NOMO-1 treated with DMSO at 0.1 percent for 48 hours (cell line): ENCODE measurements around the gene CCR5.
"Not testable (repeated sequence)": the region's sequence is repeated elsewhere in the genome, so short reads cannot be mapped to it uniquely, and the experiment has no call there.

Experiments
- DNase-seq: peaks from one replicate; lab custom pipeline; 2025; ENCODE audit not compliant: unreplicated experiment; lab: John Stamatoyannopoulos, UW

CCR5 gene

GRCh38 chr3:46383211-46383950 is 12.6 kb downstream of the CCR5 start:
- peak; percentile 25 for DNase-seq

- peak; percentile 64 for DNase-seq
Observed at GRCh38 chr3:46383951-46384330, 13.2 kb downstream of the CCR5 start.

GRCh38 chr3:46386205-46386604 is 15.5 kb downstream of the CCR5 start:
- DNase-seq, result peak; percentile 78

GRCh38 chr3:46388847-46389246 is 18.1 kb downstream of the CCR5 start:
- not testable (repeated sequence) for DNase-seq

- no peak for DNase-seq
Observed at GRCh38 chr3:46389306-46389705, 18.6 kb downstream of the CCR5 start.

DNA sequence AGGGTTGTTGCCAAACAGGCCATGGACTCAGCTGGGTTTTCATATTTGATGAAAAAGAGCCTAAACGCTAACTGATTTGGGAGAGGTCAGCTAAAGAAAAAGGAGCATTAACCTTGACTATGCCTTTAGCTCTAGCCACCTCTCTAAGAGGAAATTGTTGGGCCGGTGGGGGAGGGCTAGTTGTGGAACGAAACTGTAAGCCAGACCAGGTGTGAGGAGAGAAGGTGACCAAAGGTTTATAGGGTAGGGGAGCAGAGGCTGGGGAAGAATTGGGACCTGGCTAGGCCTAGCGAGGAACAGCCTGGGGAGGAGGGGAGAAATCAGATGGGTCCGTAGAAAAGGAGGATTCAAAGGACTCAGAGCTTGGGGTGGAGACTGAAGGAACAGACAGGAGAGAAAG is 20.8 kb downstream of the CCR5 start:
- DNase-seq, result not testable (repeated sequence)

DNA sequence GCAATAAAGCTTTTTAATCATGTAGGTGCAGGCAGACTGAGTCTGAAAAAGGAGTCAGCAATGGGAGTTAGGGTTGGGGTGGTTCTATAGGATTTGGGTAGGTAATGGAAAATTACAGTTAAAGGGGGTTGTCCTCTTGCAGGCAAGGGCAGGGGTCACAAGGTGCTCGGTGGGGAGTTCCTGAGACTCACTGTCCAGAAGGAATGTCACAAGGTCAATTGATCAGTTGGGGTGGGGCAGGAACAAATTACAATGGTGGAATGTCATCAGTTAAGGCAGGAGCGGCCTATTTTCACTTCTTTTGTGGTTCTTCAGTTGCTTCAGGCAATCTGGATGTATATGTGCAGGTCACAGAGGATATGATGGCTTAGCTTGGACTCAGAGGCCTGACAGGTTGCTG is 22.3 kb downstream of the CCR5 start:
- no peak for DNase-seq

DNA sequence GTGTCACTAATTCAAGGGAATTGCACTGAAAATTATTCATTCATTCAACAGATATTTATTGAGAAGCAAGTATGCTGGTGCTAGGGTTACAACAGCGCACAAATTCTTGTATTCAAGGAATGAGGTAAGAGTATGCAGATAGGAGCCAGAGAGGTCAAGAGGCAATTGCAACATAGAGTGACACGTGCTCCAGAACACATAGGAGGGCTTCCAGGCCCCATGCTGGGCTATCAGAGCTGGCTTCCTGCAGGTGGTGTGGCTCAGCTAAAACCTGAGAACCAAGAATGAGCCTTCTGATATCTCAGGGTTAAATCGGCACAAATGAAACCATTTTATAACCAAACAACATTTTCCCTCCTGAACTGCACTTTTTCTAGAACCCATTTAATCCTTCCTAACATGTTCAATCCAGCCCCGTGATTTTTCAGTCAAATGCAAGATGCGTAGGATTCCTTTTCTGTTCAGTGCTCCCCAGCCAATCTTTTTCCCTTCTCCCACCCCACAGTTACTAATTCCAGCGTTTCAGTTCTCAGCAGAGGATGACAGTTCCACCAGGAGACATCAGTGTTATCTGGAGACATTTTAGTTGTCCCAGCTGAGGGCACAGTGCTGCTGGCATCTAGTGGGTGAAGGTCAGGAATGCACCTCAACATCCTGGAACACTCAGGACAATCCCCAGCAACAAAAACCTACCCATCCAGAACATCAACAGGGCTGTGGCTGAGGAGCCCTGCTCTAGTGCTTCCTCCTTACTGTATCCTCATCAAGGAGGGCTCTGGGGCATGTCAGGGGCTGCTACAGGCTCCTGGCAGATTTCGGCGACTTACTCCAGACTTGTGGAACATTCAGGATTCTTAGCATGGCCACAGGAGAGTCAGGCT is 23.0 kb downstream of the CCR5 start:
- peak; percentile 89 for DNase-seq

DNA sequence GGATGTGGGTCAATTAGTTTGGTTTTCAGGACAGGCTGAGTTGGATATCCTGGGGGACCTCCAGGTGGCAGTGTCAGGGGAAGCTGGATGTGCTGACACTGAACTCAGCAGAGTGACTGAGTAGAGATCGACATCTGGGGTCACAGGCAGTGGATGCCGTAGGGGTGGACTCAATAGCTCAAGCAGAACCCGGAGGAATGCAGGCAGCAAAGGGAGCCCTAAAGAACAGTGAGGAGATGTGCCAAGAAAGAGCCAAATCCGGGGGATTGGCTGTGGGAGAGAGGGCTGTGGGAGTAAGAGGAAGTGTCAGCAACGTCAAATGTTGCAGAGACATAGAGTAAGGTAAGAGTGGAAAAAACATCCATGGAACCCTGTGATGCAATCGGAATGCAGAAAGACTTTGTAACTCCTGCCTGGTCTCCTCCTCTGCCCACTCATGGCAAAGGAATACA is 24.5 kb downstream of the CCR5 start:
- DNase-seq, result peak; percentile 21

GRCh38 chr3:46395766-46396530 is 25.2 kb downstream of the CCR5 start:
- DNase-seq, result peak; percentile 45

DNA sequence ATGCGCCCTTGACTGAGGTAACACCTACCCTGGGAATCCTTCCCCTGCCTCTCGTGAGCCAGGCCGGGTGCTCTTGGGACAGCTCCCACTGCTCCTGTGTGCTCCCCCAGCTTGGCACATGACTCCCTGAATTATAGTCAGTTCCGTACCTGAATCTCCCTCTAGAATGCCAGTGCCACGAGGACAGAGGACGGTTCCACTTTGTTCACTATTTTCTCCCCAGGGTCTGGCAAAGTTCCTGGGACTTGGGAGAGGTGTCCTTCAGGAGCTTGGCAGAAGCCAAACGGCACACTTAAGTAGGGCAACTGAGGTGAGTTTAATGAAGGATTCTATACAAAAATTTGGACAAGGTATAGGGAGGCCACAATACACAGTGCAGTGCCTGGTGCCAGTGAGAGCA is 26.4 kb downstream of the CCR5 start:
- no peak for DNase-seq

- DNase-seq, result no peak
Observed at GRCh38 chr3:46398186-46398955, 27.6 kb downstream of the CCR5 start.

DNA sequence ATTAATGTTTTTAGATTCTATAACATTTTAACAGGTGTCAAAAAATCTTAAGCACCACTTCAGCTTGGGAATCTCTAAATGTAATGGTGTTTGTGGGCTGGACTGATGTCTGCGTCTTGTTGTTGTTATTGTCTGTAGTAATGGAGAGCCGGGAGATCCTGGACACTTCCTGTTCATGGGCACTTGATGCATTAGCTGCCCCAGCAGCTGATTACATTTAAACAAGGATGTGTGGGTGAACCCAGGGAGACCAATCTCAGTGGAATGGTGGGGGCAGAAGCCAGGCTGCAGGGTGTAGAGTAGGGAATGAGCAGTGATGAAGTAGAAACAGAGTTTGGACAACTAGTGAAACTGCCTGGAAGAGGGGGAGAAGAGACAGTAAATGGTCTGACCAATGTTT is 28.4 kb downstream of the CCR5 start:
- no peak for DNase-seq

- DNase-seq, result no peak
Observed at GRCh38 chr3:46399557-46399956, 28.8 kb downstream of the CCR5 start.

DNA sequence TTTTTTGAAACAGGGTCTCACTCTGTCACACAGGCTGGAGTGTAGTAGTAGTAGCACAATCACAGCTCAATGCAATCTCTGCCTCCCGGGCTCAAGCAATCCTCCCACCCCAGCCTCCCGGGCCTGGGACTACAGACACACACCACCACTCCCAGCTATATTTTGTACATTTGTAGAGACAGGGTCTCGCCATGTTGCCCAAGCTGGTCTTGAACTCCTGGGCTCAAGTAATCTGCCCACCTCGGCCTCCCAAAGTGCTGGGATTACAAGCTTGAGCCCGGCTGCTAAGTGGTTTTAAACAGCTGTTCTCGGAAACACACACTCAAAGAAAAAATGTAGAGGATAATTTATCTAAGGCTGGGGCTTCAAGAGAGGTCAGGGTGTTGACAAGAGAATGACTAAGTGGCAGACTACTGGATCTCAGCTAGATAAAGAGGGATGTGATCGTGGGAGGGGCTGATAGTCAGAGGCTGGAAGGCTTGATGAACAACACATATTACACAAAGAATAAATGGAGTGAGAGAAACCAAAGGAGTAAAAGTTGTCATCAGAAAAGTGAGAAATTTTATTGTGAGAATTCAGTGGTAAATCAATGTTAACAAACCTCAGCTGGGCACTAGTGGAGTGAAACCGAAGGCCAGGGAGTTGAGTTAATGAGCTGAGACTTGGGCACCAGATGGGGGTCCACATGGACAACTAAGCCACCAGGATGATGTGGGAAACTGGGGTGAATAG is 29.4 kb downstream of the CCR5 start:
- DNase-seq, result no peak

DNA sequence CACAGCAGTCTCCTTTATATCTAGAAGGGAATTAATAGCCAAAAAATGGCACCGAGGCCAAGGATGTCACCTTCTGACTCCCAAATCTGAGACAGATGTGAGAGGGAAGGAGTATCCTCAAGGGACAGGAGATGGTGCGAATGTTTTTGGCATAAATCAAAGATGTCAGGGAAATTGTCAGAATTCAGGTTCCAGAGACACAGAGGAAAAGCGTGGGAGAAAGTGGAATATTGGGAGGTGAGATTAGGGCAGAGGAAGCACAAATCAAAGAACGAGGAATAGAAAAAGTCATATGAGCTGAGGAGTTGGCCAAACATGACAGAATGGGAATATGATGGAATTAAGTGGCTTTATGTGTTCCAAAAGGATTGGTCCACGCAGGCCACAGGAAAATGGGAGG is 30.1 kb downstream of the CCR5 start:
- no peak for DNase-seq

DNA sequence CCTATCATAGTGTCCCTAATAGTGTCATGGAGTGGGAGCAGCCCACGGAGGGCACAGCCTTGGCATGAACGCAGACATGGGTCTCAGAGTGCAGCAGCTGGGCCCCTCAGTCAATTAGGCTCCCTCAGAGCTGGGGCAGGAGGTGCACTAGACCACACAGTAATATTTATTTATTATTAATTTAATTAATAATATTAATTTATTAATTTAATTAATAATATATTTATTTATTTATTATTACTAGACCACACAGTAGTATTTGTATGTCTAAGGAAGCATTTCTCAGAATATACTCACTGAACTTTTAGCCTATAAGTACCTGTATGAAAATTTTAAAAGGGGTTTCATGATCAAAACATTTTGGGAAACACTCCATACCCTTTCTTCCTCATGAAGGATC is 30.8 kb downstream of the CCR5 start:
- no peak for DNase-seq

- not testable (repeated sequence) for DNase-seq
Observed at GRCh38 chr3:46402902-46403301, 32.2 kb downstream of the CCR5 start.

GRCh38 chr3:46405301-46406019 is 34.7 kb downstream of the CCR5 start:
- no peak for DNase-seq

DNA sequence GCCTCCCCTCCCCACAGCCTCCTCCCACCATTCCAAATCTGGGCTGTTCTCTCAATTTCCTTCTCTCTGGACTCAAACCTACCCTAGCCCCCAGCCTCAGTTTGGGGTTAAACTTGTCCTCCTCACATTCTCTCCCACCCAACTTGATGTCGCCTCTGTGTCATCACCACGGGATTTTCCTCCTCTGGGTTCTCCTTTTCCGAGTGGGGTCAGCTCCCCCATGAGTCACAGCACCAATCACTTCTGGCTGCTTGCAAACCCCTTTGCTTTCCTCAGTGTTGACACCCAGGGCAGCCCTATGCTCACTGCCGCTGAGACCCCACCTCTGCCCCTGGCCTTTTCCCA is 35.7 kb downstream of the CCR5 start:
- no peak for DNase-seq
